Hepatocyte (in vitro differentiated cells): ENCODE measurements around the gene GPR156. TPM values are rescaled to one million over a fixed set of nuclear protein-coding genes. Genes with fewer than 3 reads are reported as not detected.

Experiments used
- DNase-seq: peaks from one replicate; pipeline ENCODE4 v3.0.0-alpha.2; 2016; ENCODE audit warnings: low spot score
- H2AFZ ChIP-seq: fragments of 200-600 bp; sonication (generic); 2 replicates; pipeline ENCODE4 v1.6.0; 2016; ENCODE audit warnings: antibody characterized with exemption, mild to moderate bottlenecking
- H3K27ac ChIP-seq: fragments of 200-600 bp; sonication (generic); 2 replicates; pipeline ENCODE4 v1.5.1; 2016; ENCODE audit warnings: mild to moderate bottlenecking
- H3K27me3 ChIP-seq: fragments of 200-600 bp; sonication (generic); 2 replicates; pipeline ENCODE4 v1.6.1; 2016
- H3K36me3 ChIP-seq: fragments of 200-600 bp; sonication (generic); replicated peaks from 2 replicates; pipeline ENCODE4 v1.5.1; 2016; ENCODE audit warnings: low read depth; ENCODE audit not compliant: insufficient read depth
- H3K4me1 ChIP-seq: fragments of 200-600 bp; sonication (generic); 2 replicates; pipeline ENCODE4 v1.5.1; 2016; ENCODE audit warnings: mild to moderate bottlenecking, moderate library complexity; ENCODE audit not compliant: insufficient read depth
- H3K4me2 ChIP-seq: fragments of 200-600 bp; sonication (generic); 2 replicates; pipeline ENCODE4 v1.6.0; 2016
- H3K4me3 ChIP-seq: fragments of 200-600 bp; sonication (generic); 2 replicates; pipeline ENCODE4 v1.5.1; 2016; ENCODE audit warnings: mild to moderate bottlenecking
- H3K79me2 ChIP-seq: fragments of 200-600 bp; sonication (generic); 2 replicates; pipeline ENCODE4 v1.6.0; 2017; ENCODE audit warnings: mild to moderate bottlenecking
- H3K9me2 ChIP-seq: fragments of 200-600 bp; sonication (generic); replicated peaks from 2 replicates; pipeline ENCODE4 v1.6.0; 2017; ENCODE audit warnings: mild to moderate bottlenecking; ENCODE audit not compliant: insufficient read depth
- H3K9me3 ChIP-seq: fragments of 200-600 bp; sonication (generic); 2 replicates; pipeline ENCODE4 v1.5.1; 2016; ENCODE audit warnings: low read depth, mild to moderate bottlenecking
- H4K20me1 ChIP-seq: fragments of 200-600 bp; sonication (generic); 2 replicates; pipeline ENCODE4 v1.6.0; 2016; ENCODE audit warnings: mild to moderate bottlenecking; ENCODE audit not compliant: insufficient read depth, poor library complexity, severe bottlenecking
- CTCF ChIP-seq: fragments of 200-600 bp; sonication (generic); IDR thresholded peaks from 2 replicates; pipeline ENCODE4 v1.5.1; 2016; ENCODE audit warnings: antibody characterized with exemption, mild to moderate bottlenecking; ENCODE audit not compliant: poor library complexity
- EZH2 ChIP-seq: fragments of 200-600 bp; sonication (generic); IDR thresholded peaks from 2 replicates; pipeline ENCODE4 v1.6.1; 2016; ENCODE audit warnings: antibody characterized with exemption, mild to moderate bottlenecking, borderline replicate concordance
- EZH2phosphoT487 ChIP-seq: fragments of 200-600 bp; sonication (generic); IDR thresholded peaks from one replicate; pipeline ENCODE4 v1.6.1; 2018; ENCODE audit warnings: antibody characterized with exemption, mild to moderate bottlenecking, low read depth, moderate library complexity; ENCODE audit not compliant: unreplicated experiment, severe bottlenecking
- WGBS: methylation state at CpG from one replicate; pipeline ENCODE4 v1.1.6; 2016; ENCODE audit warnings: low lambda C conversion rate; ENCODE audit errors: missing lambda C conversion rate; 5-methylcytosine and 5-hydroxymethylcytosine counted together
- polyA plus RNA-seq: library from polyadenylated mRNA; unstranded; fragments of >200 nt; fragmentation: Nextera tagmentation; extraction: Ambion mirVana; gene quantifications from 2 replicates; pipeline ENCODE4 v1.2.1, GENCODE V29; 2016
- total RNA-seq: library from RNA; depleted of rRNA; stranded (reverse); fragments of >200 nt; gene quantifications from 2 replicates; pipeline ENCODE4 v1.2.3, GENCODE V29; 2014

The GPR156 gene
- total and polyA plus RNA-seq, 2 experiments from 2014 or later: 0.27 to 0.80 TPM

- Histone ChIP-seq H3K4me1 (no peaks in the 10 kb centered on the region), H3K9me2 (no peaks in the 10 kb centered on the region), H2AFZ (no peak overlapping the region), H3K27me3 (peaks cover 24% of the 10 kb centered on the region), H3K79me2 (no peaks in the 10 kb centered on the region), H3K27ac (no peak overlapping the region), H3K4me2 (no peak overlapping the region), H3K4me3 (no peak overlapping the region), H3K36me3 (no peaks in the 10 kb centered on the region), H3K9me3 (no peaks in the 10 kb centered on the region), H4K20me1 (no peaks in the 10 kb centered on the region)
- WGBS: 89% methylated on average over 1 of the region's 1 CpG
- no peak for TF ChIP-seq CTCF
- no peak for TF ChIP-seq EZH2phosphoT487
- TF ChIP-seq EZH2: no peak
- DNase-seq: no peak
These were observed 5.0 kb downstream of the GPR156 start for GRCh38 chr3:120280026-120280425.

GRCh38 chr3:120276767-120277166, 8.3 kb downstream of the GPR156 start:
- DNase-seq: no peak
- Histone ChIP-seq H3K4me2 (no peak overlapping the region), H3K9me2 (no peaks in the 10 kb centered on the region), H3K27me3 (no peaks in the 10 kb centered on the region), H3K36me3 (no peaks in the 10 kb centered on the region), H3K27ac (no peak overlapping the region), H3K4me3 (no peak overlapping the region), H3K4me1 (no peaks in the 10 kb centered on the region), H3K79me2 (no peaks in the 10 kb centered on the region), H3K9me3 (no peaks in the 10 kb centered on the region), H2AFZ (no peak overlapping the region), H4K20me1 (no peaks in the 10 kb centered on the region)
- 80% methylated on average over 2 of the region's 2 CpGs for WGBS
- TF ChIP-seq EZH2 (no peak), EZH2phosphoT487 (no peak), CTCF (no peak)

GRCh38 chr3:120275618-120276017, 9.4 kb downstream of the GPR156 start:
- H3K27ac ChIP-seq: no peak overlapping the region
- no peak overlapping the region for H2AFZ ChIP-seq
- H3K36me3 ChIP-seq: no peaks in the 10 kb centered on the region
- WGBS: 69% methylated on average over 4 of the region's 4 CpGs
- H3K27me3 ChIP-seq: no peaks in the 10 kb centered on the region
- H3K9me3 ChIP-seq: no peaks in the 10 kb centered on the region
- H3K4me1 ChIP-seq: no peaks in the 10 kb centered on the region
- no peak overlapping the region for H3K4me2 ChIP-seq
- H3K4me3 ChIP-seq: no peak overlapping the region
- no peaks in the 10 kb centered on the region for H3K9me2 ChIP-seq
- TF ChIP-seq EZH2phosphoT487: no peak
- TF ChIP-seq CTCF: no peak
- H4K20me1 ChIP-seq: no peaks in the 10 kb centered on the region
- H3K79me2 ChIP-seq: no peaks in the 10 kb centered on the region
- DNase-seq: no peak

- Histone ChIP-seq H4K20me1 (no peaks in the 10 kb centered on the region), H2AFZ (no peak overlapping the region), H3K27me3 (no peaks in the 10 kb centered on the region), H3K9me3 (no peaks in the 10 kb centered on the region), H3K4me1 (no peaks in the 10 kb centered on the region), H3K36me3 (no peaks in the 10 kb centered on the region), H3K79me2 (no peaks in the 10 kb centered on the region), H3K4me3 (no peak overlapping the region), H3K27ac (no peak overlapping the region), H3K4me2 (no peak overlapping the region), H3K9me2 (no peaks in the 10 kb centered on the region)
- whole genome bisulfite sequencing: 64% methylated on average over 5 of the region's 5 CpGs
- TF ChIP-seq EZH2 (no peak), EZH2phosphoT487 (no peak), CTCF (no peak)
- no peak for DNase-seq
These were observed 10.3 kb downstream of the GPR156 start for GRCh38 chr3:120274739-120275167.
